Hippocampal formation (tissue), 2 donors: ENCODE data around the gene ENTPD6.

ENCODE experiments used
- DNase-seq, 2 donors: peaks; one replicate each; lab custom pipeline; 2025; lab: John Stamatoyannopoulos, UW

ENTPD6 gene

DNA sequence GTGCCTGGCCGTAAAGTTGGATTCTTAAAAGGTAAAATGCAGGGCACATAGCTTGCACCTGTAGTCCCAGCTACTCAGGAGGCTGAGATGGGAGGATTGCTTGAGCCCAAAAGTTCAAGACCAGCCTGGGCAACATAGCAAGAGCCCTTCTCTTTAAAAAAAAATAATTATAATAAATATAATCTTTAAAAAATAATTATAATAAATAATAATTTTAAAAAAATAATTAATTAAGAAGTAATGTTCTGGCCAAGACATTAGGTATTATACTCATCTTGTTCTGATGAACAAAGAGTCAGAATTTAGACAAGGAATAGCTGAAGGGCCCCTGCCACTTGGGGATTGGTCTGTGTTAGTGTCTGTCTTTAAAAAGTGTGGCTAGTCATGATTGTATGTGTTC, 13.9 kb downstream of the ENTPD6 start:
- no peak for DNase-seq

DNA sequence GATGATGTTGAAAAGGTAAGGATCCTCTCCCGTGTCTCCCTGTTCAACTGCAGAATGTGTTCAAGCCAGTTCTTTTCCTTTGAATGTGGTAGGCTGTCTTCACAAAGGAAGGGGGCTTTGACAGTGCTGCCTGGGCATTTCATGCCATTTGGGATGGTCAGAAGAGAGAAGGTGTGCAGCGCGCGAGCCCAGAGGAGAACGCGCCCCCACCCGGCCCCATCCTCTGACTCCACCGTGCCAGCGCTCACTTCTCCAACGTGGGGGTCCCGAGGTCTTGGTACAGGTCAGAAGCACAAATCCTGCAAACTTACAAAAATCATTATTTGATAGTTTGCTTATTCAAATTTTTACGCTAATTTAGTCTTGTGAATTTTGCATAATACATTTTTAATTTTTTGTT, 14.4 kb downstream of the ENTPD6 start:
- no peak for DNase-seq

DNA sequence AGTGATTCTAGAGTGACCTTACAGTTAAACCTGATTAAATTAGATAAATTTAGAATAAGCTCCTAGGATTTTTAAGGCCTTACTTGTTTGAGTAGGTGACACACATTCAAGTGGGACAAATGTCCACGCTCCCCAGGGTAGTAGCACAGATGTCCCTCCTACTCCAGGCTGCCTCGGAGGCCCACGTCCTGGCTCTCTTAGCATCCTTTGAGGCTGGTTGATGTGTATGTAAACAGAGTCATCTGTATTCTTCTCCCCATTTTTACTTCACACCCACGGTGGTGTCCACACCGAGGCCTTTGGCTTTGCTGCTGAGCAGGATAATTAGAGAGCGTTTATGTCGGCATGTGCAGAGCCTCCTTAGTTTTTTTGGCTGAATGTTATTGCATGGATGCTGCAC, 15.8 kb downstream of the ENTPD6 start:
- DNase-seq = no peak

GRCh38 chr20:25212242-25212641, 16.7 kb downstream of the ENTPD6 start:
- no peak for DNase-seq

- DNase-seq = no peak
Observed at GRCh38 chr20:25213566-25214425, 18.3 kb downstream of the ENTPD6 start.

- no peak for DNase-seq
Observed at GRCh38 chr20:25214426-25214790, 18.9 kb downstream of the ENTPD6 start.

GRCh38 chr20:25214819-25215218, 19.3 kb downstream of the ENTPD6 start:
- DNase-seq = no peak

DNA sequence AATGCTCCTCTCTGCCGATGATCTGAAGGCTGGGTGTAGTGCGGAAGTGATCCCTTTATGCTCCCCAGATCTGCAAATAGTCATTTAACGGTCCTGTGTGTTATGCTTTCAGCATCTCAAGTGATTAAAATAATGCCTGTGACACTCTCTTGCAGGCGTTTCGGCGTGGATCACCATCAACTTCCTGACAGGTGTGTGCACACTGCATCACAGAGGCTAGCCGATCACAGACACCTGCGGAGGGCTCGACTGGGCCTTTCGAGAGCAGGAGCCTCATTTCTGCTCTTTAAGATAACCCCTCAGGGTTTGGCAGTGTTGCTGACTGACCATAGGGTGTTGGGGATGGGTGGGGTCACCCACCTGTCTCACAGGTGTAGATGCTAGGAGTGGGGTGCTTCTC, 20.0 kb downstream of the ENTPD6 start:
- no peak for DNase-seq

DNA sequence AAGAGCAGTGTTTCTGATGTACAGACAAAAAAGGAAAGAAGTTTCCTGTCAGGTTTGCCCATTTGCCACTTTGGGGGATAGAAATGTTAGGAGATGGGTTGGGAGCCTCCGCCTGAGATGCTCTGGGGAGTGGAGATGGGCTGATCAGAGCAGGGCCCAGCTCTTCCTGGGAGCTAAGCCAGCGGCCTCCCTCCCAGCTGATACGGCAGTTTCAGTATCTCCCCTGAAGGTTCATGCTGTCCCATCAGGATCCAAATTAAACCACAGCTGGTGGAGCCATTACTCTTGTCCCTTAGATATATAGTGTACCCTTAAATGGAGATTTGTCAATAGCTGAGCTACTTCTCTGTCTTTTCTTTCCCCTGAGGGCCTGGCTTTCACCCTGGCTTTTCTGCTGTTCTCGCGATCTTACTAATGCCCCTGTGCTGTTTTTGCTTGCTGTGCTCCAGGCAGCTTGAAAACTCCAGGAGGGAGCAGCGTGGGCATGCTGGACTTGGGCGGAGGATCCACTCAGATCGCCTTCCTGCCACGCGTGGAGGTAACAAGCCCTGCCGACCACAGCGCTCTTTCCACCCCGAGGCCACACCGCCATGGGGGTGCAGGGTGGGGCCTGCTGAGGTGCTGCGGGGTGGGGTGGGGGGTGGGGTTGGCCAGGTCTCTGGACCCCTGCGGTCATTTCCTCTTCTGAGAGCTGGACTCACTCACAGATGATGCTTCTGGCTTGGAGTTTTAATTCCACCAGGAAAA, 20.9 kb downstream of the ENTPD6 start:
- no peak for DNase-seq

- DNase-seq = no peak
Observed at GRCh38 chr20:25217161-25218108, 21.9 kb downstream of the ENTPD6 start.

- DNase-seq = no peak
Observed at GRCh38 chr20:25218109-25218486, 22.6 kb downstream of the ENTPD6 start.

DNA sequence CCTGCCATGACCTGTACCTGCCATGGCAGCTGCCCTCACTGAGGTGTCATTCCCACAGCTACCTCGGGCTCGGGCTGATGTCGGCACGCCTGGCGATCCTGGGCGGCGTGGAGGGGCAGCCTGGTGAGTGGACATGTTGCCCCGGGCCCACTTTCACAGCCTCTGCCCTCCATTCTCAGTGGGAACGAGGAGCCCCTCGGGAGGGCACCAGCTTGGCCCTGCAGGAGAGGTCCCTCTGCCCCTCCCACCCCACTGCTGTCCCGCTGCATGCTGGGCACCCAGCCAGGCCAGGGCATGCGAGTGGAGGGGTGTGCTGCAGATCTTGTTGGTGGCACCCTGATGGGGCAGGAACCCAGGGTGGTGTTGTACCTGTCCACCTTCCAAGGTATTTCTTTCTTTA, 23.0 kb downstream of the ENTPD6 start:
- no peak for DNase-seq

DNA sequence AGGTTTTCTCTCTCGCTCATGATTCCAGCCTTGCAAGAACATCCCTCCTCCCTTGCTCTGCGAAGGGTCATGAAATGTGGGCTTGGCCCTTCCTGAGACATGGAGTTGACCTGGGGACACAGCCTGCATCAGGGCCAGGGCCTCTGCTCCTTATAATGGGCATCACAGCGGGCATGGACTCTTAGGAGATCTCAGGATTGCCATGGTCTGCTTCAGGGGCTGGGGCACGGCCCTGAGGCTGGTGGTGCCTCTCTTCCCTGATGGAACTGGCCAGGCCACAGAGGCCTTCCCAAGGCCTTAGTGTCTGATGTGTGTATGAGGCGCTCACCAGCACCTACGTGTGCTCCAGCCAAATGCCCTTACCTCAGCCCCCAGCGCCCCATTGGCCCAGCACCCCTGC, 23.9 kb downstream of the ENTPD6 start:
- no peak for DNase-seq

DNA sequence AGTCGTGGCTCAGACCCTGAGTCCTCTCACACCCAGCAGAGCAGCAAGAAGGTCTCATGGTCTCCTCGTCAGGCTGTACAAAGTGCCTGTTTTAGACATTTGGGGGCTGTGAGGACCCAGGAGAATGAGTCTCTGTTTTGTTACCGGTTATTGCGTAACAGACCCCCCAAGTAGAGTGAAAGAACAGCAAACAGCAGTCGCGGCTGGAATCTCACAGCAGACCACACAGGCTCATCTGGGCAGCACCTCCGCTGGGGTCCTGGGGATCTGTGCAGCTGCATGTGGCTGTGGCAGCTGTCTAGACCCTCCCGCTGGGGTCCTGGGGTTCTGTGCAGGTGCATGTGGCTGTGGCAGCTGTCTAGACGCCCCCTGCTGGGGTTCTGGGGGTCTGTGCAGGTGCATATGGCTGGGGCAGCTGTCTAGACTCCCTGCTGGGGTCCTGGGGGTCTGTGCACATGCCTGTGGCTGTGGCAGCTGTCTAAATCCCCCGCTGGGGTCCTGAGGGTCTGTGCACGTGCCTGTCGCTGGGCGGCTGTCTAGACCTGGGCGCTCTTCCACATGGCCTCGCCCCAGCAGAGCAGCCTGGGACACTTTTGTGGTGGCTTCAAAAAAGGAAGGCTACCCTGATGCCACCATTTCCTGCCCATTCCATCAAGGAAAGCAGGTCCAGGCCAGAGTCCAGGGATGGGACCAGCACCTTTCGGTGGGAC, 24.7 kb downstream of the ENTPD6 start:
- DNase-seq = no peak

DNA sequence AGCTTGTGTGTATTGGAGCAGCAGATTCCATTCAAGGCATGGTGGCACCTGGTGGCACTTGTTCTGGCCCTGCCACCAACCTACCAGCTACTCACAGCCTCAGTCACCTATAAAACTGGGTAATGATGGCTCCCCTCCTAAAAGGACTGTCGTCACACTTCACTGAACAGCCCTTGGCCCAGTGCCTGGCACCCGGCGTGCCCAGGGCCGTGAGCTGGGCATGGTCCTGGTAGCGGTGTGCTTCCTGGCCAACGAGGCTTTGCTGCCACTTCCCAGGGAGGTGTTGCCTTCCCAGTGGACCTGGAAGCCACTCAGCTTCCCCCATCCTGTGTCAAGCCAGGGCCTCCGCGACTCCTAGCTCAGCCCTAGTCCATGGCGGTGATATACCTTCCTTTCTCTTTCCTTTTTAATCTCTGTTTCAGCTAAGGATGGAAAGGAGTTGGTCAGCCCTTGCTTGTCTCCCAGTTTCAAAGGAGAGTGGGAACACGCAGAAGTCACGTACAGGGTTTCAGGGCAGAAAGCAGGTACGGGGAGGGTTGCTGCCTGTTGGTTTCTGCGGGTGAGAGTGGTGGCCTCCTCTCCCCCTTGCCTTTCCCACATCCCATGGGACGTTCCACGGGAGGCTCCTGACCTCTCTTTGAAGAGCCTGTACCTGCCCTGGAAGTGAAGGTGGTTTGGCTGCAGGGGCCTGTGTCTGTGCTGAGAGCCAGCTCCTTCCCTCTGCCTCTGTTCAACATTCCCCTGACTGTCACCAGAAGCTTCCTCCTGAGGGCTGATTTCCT, 25.5 kb downstream of the ENTPD6 start:
- no peak for DNase-seq

DNA sequence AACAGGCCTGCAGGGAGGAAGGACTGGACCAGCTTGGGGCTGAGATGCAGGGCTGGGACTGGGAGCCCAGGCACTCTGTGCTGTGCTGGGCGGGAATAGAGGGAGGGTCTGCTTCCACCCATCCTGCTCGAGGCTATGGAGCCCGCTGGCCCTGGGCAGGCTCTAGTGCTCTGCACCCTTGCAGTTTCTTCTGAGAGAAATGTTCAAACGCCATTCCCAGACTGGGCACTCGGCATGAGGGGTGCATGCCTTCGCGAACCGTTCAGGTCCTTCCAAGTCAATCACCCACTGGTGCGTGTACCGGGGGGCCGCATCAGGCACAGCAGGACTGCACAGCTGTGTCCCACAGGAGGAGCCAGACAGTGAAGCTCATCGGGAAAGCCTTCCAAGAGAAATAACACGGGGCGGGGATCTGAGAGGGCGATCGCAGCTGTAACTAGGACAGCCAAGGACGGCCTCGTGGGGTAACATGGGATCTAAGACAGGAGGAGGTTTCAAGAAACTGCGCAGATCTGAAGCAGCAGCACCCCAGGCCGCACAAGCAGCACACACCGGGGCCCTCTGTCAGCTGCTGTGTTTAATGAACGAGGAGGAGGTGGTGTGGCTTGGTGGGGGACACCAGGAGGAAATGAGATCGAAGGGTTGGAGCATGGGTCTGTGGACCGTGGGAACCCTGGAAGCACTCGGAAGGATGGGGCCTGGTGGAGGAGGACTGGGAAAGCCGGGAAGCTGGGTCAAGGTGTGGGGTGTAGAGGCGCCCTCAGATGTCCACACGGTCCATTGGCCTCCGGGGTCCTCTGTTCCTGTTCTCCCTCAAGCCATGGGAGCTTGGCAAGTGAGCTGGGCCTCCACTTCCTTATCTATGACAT, 26.3 kb downstream of the ENTPD6 start:
- no peak for DNase-seq

GRCh38 chr20:25222461-25223178, 27.1 kb downstream of the ENTPD6 start:
- DNase-seq = no peak

DNA sequence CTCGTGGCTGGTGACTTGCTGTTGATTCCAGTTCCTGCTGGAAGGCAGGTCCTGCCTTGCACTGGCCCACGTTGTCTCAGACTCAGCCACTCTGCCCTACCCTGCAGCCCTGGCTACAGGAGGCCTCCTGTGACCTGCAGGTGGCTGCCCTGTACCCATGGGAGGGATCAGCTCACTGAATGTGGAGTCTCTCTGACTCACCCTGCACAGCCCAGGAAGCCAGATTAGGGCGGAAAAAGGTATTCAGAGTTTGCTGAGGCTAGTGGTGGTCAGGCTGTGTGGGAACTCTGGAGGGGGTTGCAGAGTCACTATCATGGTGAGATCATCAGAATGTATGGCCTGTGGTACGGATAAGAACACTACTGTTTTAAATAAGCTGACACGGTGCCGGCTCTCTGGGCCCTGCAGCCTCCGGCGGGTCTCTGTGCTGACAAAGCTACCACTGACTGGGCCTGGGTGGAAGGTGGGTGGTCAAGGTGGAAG, 27.7 kb downstream of the ENTPD6 start:
- DNase-seq = no peak
